Stimulated activated CD8-positive, alpha-beta memory T cell treated with anti-CD3 and anti-CD28 coated beads, Interleukin-7, amount 100 ng/mL, for 24 hours (primary cell): ENCODE measurements around the gene KCNQ1.

Experiments
- DNase-seq: peaks from one replicate; pipeline ENCODE4 v3.0.0-alpha.2; 2020; ENCODE audit warnings: low read depth

KCNQ1 gene

GRCh38 chr11:2779981-2780849 is 335.4 kb downstream of the KCNQ1 start:
- DNase-seq, result no peak

DNA sequence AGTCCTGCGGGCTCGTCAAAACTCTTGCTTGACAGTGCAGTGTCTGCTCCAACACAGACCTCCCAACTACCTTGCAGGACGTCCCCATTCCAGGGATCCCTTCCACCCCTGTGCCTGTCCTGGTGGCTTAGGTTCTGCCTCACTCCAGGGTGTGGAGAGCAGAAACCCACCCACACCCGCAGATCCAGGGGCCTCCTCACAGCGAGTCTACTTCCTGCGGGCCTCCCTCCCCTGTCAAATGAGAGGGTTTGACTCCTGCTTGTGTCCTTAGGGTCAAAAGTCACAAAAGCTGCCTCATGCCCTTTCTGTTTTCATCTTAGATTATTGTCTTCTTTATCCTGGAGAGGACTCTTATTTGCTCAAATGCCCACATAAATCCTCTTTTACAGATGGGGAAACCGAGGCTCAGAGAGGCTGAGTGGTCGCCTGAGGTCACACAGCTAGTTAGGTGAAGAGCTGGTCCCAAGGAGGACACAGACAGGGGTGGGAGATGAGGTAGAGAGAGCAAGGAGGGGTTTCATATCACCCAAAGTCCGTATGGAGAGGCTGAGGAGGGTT is 336.1 kb downstream of the KCNQ1 start:
- DNase-seq, result no peak

DNA sequence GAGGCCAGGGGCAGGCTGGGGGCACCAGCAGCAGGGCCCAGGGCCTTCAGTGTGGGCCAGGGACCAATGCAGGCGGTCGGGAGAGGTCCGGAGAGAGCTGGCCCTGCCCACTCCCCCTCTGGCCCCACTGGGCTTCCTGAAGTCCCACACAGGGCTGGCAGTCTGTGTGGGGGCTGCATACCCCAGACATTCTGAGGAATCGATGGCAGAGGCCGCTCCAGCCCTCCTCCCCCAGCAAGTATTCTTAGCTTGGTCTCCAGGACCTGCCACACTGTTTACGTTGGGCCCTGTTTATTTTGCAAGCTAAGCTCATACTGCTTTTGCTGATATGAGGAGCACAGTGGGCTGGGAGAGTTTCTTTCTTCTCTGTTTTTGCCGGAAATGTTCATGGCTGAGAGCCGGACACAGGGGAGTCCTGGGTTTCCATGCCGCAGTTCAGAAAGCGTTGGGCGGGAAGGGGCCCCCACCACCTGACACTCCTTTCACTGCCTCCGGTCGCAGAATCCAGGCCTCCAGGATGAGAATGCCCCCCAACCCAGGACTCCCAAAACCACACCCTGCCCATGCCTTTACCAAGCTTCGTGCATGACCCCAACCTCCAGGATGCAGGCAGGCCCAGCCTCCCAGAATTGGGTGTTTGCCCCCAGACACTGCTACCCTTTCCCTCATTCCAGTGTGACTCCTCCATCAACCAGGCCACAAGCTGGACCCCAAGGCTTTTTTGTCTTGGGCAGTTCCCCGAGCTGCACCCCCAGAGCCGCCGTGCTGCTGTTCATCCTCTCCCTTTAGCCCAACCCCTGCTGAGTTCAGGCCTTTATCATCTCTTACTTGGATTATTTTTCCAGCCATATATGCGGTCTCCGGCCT is 336.8 kb downstream of the KCNQ1 start:
- no peak for DNase-seq

GRCh38 chr11:2782769-2783168 is 338.0 kb downstream of the KCNQ1 start:
- DNase-seq, result no peak

GRCh38 chr11:2783536-2784082 is 338.8 kb downstream of the KCNQ1 start:
- DNase-seq, result no peak

DNA sequence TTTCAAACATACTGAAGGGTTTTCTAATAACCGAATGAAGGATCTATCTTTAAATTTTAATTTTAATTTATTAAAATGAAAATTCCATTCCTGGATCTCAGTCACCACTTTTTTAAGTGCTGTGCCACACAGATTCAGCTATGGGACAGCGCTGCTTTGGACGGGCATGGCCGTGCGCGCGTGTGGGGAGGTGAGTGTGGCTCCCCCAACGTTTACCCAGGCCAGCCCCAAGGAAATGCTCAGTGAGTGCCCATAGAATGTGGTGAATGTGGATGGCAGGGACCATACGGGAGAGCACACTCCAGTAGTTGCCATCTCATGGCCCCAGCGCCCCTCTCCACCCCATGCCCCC is 343.0 kb downstream of the KCNQ1 start:
- DNase-seq, result no peak

DNA sequence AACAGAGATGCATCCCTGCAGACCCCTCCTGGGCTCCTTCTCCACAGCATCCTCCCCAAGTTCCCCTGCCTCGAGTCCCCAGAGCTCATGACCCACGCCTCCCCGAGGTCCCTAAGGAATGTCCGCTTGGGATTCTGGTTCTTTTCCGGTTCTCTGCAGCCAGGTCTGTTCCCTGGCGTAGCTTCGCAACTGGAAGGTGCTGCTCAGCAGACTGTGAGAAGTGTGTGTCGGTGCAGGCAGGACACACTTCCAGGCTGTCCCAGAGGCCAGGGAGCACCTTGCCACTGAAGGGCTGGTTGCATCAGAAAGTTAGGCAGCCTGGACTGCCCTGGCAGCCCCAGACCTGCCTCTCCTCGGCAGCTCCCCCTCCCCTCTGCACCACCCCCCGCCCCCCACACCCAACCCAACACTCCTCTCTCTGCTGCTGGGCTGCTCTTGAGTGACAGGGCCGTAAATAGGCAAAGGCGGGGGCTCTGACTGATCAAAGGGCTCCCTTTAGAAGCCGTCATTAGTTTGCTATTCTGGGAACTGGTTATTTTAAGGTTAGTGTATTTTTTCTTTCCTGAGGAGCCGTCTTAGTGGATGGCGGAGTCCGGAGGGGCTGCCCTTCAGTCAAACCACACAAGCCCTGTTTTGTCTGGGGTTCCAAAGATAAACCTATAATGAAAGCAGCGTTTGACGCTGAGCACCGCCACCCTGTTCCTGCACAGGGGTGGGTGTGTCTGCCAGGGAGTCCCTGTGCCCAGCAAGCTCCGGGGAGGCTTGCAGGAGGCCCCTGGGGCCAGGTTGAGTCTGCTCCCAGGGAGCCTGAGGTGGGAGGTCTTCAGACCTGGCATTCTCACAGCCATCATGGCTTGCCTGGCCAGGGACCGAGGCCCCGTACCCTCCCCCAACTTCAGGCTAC is 343.6 kb downstream of the KCNQ1 start:
- DNase-seq, result no peak

DNA sequence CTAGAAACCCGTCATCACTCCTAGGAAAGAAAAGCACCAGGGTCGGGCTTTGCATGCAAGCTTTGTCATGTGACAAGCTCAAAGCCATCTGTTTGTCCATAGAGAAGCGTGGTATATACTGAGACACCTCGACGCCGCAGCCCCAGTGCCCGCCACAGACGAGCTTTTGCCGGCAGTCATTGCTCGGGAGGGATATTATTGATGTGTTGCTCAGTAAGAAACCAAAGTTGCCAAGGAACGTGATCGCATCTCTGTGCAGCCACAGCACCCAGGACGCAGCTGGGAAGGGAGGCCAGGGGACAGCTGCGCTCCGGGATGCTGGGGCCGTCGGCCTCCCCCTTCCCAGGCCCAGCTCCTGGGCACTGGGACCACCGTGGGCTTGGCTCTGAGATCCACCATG is 344.5 kb downstream of the KCNQ1 start:
- no peak for DNase-seq

GRCh38 chr11:2789791-2790567 is 345.2 kb downstream of the KCNQ1 start:
- DNase-seq, result no peak

- no peak for DNase-seq
Observed at GRCh38 chr11:2790568-2790921, 345.7 kb downstream of the KCNQ1 start.

DNA sequence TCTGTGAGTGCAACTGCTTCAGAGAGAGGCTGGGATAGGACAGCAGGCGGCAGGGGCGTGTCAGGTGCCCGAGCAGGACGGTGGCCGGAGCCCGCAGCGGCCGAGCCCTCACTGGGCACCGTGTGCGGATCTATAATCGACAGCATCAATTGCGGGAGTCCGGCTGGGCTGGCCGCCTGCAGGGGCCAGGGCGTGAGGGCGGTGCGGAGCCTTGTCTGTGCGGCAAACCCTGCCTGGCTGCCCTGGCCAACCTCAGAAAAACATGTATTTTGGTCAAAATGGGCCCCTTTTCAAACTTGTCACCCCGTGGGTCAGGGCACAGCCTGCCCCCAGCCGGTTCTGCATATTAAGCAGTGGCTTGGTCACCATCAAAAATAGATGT is 346.3 kb downstream of the KCNQ1 start:
- no peak for DNase-seq

- DNase-seq, result no peak
Observed at GRCh38 chr11:2791521-2792380, 346.9 kb downstream of the KCNQ1 start.

DNA sequence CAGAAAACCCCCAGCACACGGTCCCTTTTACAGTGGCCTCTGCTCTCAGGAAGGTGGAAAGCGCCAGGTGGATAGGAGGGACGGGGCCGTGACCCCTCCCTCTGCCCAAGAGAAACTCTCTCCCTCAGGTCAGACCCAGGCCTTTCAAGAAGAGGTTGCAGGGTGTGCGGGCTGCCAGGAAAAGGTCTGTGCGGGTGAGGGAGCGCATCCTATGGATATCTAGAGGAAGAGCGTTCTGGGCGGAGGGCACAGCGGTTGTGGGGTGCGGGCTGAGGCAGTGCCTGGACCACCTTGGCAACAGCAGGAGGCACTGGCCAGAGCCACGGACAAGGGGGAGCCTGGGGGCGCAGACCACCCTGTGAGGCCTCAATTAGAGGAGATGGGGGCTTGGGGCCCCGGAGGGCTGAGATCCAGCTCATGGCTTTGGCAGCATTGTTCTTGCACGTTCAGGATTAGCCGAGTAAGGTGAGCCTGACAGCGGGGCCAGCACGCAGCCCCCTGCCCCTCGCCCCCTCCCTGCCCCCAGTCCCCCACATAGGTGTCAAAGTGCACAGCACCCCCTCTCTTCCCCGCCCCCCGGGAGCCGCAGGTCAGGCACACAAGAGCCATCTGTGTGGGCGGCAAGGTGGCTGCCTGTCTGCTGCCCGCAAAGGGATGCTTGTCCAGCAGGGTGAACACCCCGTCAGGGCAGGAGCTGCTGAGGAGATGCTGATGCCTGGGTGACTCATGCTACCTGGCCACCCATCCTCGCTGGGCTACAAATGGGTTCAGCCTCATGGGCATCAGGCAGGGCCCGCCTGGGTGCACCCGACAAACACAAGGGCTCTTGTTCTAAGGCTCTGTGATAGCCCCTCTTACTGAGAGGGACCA is 347.8 kb downstream of the KCNQ1 start:
- no peak for DNase-seq

DNA sequence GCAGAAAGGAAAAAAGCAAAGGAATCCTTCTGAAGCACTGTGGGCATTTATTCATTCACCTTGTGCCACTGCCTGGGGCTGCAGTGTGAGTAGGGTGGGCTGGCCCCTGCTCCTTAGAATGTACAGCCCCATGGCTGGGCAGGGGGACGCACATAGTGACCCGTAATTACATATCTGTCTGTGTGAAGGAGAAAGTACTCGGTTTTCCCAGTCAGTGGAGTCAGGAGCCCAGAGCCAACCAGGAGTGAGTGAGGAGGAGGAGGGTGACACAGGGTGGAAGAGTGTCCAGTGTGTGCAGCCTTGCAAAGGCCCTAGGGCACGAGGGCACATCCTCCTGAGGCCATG is 348.9 kb downstream of the KCNQ1 start:
- no peak for DNase-seq

GRCh38 chr11:2794046-2794967 is 349.5 kb downstream of the KCNQ1 start:
- DNase-seq, result no peak

- DNase-seq, result no peak
Observed at GRCh38 chr11:2794968-2795322, 350.1 kb downstream of the KCNQ1 start.

DNA sequence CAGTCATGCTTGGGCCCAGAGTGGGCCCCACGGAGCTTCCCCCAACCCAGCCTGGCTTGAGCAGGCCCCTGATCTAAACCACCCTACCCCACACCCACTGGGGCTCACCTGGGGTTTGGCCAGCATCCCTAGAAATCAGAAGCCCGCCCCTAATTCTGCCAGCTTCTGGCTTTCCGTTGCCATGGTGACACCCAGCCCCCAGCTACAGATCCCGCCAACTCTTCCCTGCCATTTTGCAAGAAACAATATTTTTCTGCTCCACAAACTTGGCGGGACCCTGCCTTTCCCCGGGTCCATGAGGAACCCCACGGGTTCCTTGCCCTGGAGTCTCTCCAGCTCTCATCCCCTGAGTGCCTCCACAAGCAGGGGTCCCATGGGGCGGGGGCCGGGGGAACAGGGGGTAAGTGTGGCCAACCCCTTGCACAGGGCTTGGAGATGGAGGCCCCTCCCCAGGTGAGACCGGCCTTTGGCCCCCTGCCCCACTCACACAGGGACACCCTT is 350.7 kb downstream of the KCNQ1 start:
- DNase-seq, result no peak

DNA sequence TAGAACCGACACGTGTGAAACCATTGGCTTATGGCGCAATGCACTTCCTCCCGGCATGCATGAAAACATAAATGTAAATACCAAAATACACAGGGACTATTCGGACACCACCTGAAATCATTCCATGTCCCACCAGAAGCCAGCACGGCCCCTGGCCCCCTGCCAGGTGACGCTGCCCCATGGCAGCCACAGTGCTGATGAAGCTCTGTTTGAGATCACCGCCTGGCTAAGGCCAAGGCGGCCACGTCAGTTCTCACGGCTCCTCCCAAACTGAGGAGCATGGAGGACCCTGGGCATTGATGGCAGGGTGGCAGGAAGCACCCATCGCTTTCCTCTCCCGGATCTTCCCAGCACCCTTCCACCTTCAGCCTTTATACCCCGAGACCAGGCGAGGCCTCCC is 351.3 kb downstream of the KCNQ1 start:
- no peak for DNase-seq
